HEK293 (cell line): ENCODE data around the gene ZNF248.
A peak's percentile ranks its signal among the peaks of the same experiment; 100 is the strongest.

Experiments
- ELK4 ChIP-seq: IDR thresholded peaks from 2 replicates; pipeline ENCODE4 v1.6.1; 2011; ENCODE audit warnings: mild to moderate bottlenecking, low read depth, low read length, borderline replicate concordance
- FEZF1 ChIP-seq: fragments of 450-650 bp; formaldehyde crosslinking; IDR thresholded peaks from 2 replicates; pipeline ENCODE4 v1.5.1; 2016; ENCODE audit warnings: missing biosample characterization, missing genetic modification characterization
- HOXA7 ChIP-seq: sonication (generic); formaldehyde crosslinking; IDR thresholded peaks from 2 replicates; pipeline ENCODE4 v1.8.1; 2022; ENCODE audit warnings: missing genetic modification reagents, borderline replicate concordance
- HOXC10 ChIP-seq: sonication (generic); formaldehyde crosslinking; IDR thresholded peaks from 2 replicates; pipeline ENCODE4 v1.8.1; 2023; ENCODE audit warnings: mild to moderate bottlenecking, missing genetic modification reagents
- HOXD13 ChIP-seq: sonication (generic); formaldehyde crosslinking; IDR thresholded peaks from 2 replicates; pipeline ENCODE4 v1.8.0; 2022; ENCODE audit warnings: missing genetic modification reagents, borderline replicate concordance
- KLF8 ChIP-seq: fragments of 450-650 bp; formaldehyde crosslinking; IDR thresholded peaks from 2 replicates; pipeline ENCODE4 v1.5.1; 2016; ENCODE audit warnings: missing biosample characterization, missing genetic modification characterization
- PRDM10 ChIP-seq: fragments of 450-650 bp; formaldehyde crosslinking; IDR thresholded peaks from 2 replicates; pipeline ENCODE4 v1.5.1; 2016; ENCODE audit warnings: missing biosample characterization, missing genetic modification characterization
- PRDM2 ChIP-seq: fragments of 450-650 bp; formaldehyde crosslinking; IDR thresholded peaks from 2 replicates; pipeline ENCODE4 v1.5.1; 2016; ENCODE audit warnings: missing biosample characterization, missing genetic modification characterization, borderline replicate concordance
- SCRT1 ChIP-seq: fragments of 450-650 bp; formaldehyde crosslinking; IDR thresholded peaks from 2 replicates; pipeline ENCODE4 v1.5.1; 2016; ENCODE audit warnings: missing biosample characterization, missing genetic modification characterization, borderline replicate concordance
- ZFP41 ChIP-seq: fragments of 450-650 bp; formaldehyde crosslinking; IDR thresholded peaks from 2 replicates; pipeline ENCODE4 v1.5.1; 2016; ENCODE audit warnings: missing biosample characterization, missing genetic modification characterization, borderline replicate concordance
- ZNF10 ChIP-seq: fragments of 450-650 bp; formaldehyde crosslinking; IDR thresholded peaks from 2 replicates; pipeline ENCODE4 v1.5.1; 2017; ENCODE audit warnings: missing biosample characterization, missing genetic modification characterization
- ZNF138 ChIP-seq: fragments of 450-650 bp; formaldehyde crosslinking; IDR thresholded peaks from 2 replicates; pipeline ENCODE4 v1.5.1; 2016; ENCODE audit warnings: missing biosample characterization, missing genetic modification characterization, borderline replicate concordance
- ZNF24 ChIP-seq: fragments of 450-650 bp; formaldehyde crosslinking; IDR thresholded peaks from 2 replicates; pipeline ENCODE4 v1.5.1; 2016; ENCODE audit warnings: missing biosample characterization, missing genetic modification characterization
- ZNF350 ChIP-seq: fragments of 450-650 bp; formaldehyde crosslinking; IDR thresholded peaks from 2 replicates; pipeline ENCODE4 v1.5.0; 2017; ENCODE audit warnings: missing biosample characterization, mild to moderate bottlenecking, missing genetic modification characterization
- ZNF391 ChIP-seq: fragments of 450-650 bp; formaldehyde crosslinking; IDR thresholded peaks from 2 replicates; pipeline ENCODE4 v1.5.1; 2016; ENCODE audit warnings: low read depth, missing biosample characterization, missing genetic modification characterization, borderline replicate concordance
- ZNF416 ChIP-seq: fragments of 450-650 bp; formaldehyde crosslinking; IDR thresholded peaks from 2 replicates; pipeline ENCODE4 v1.5.1; 2016; ENCODE audit warnings: missing biosample characterization, missing genetic modification characterization
- ZNF518A ChIP-seq: fragments of 450-650 bp; formaldehyde crosslinking; conservative IDR thresholded peaks from 2 replicates; pipeline ENCODE4 v1.5.1; 2016; ENCODE audit warnings: low read depth, missing biosample characterization, missing genetic modification characterization
- ZNF529 ChIP-seq: fragments of 450-650 bp; formaldehyde crosslinking; IDR thresholded peaks from 2 replicates; pipeline ENCODE4 v1.5.1; 2017; ENCODE audit warnings: missing genetic modification characterization, missing biosample characterization; ENCODE audit not compliant: insufficient replicate concordance
- ZNF621 ChIP-seq: fragments of 450-650 bp; formaldehyde crosslinking; IDR thresholded peaks from 2 replicates; pipeline ENCODE4 v1.5.1; 2017; ENCODE audit warnings: missing biosample characterization, missing genetic modification characterization
- ZNF660 ChIP-seq: fragments of 450-650 bp; IDR thresholded peaks from 2 replicates; pipeline ENCODE4 v1.5.1; 2018; ENCODE audit warnings: missing biosample characterization, mild to moderate bottlenecking, missing genetic modification characterization
- ZXDB ChIP-seq: fragments of 450-650 bp; formaldehyde crosslinking; IDR thresholded peaks from 2 replicates; pipeline ENCODE4 v1.5.1; 2016; ENCODE audit warnings: missing biosample characterization, missing genetic modification characterization

Gene ZNF248

GRCh38 chr10:37860494-37861190 is 3.2 kb upstream of the ZNF248 start (continued):
- TF ChIP-seq ZNF518A: peak; percentile 20; the same call in 1 of the 2 replicates
- TF ChIP-seq FEZF1 (tag by site-specific recombination): no peak
- no peak for TF ChIP-seq KLF8 (tag by site-specific recombination)
- TF ChIP-seq PRDM2: no peak
- 0 out of 2 replicates have a peak, but pooled peaks have one; percentile 17 for TF ChIP-seq ZNF10 (tag by site-specific recombination)
- no peak for TF ChIP-seq ZNF24
- no peak for TF ChIP-seq HOXD13
- TF ChIP-seq HOXC10: no peak
- TF ChIP-seq ZNF529: no peak
- no peak for TF ChIP-seq ZNF350 (tag by site-specific recombination)
- no peak for TF ChIP-seq HOXA7 (CRISPR knock-in tag)
- TF ChIP-seq ZNF621 (tag by site-specific recombination): no peak
- no peak for TF ChIP-seq ZFP41
- no peak for TF ChIP-seq PRDM10 (tag by site-specific recombination)
- TF ChIP-seq ZNF138 (tag by site-specific recombination): no peak
- no peak for TF ChIP-seq SCRT1
- TF ChIP-seq ZNF416: no peak
- no peak for TF ChIP-seq ZNF391 (tag by site-specific recombination)
- no peak for TF ChIP-seq ELK4
- TF ChIP-seq ZNF660 (tag by site-specific recombination): no peak
- no peak for TF ChIP-seq ZXDB (tag by site-specific recombination)
